NCI-H1092 treated with DMSO at 0.1 percent for 48 hours (cell line): Measurements from ENCODE around the gene CRYGC.

ENCODE experiments used
- DNase-seq: peaks from one replicate; lab custom pipeline; 2025; lab: John Stamatoyannopoulos, UW

Gene CRYGC

GRCh38 chr2:208093128-208093527 is 36.5 kb downstream of the CRYGC start:
- no peak for DNase-seq

- DNase-seq: no peak
Measured at GRCh38 chr2:208092093-208092832, 37.4 kb downstream of the CRYGC start.

GRCh38 chr2:208090420-208090819 is 39.2 kb downstream of the CRYGC start:
- no peak for DNase-seq

- no peak for DNase-seq
Measured at GRCh38 chr2:208086029-208086428, 43.6 kb downstream of the CRYGC start.

GRCh38 chr2:208083807-208084206 is 45.8 kb downstream of the CRYGC start:
- no peak for DNase-seq
